SK-N-SH (cell line): ENCODE measurements around the gene HOXC11. TPM values are rescaled to one million over a fixed set of nuclear protein-coding genes. Genes with fewer than 3 reads are reported as not detected.

ENCODE experiments used
- CTCF ChIA-PET: fragments of 300-600, 350-600 bp; formaldehyde crosslinking; extraction: SDS; loops from one replicate; lab custom pipeline; 2021; lab: Yijun Ruan, JAX
- POLR2A ChIA-PET: fragments of 350-600 bp; sonication (Branson Sonifier 250); formaldehyde crosslinking; extraction: SDS; loops from one replicate; lab custom pipeline; 2020; ENCODE audit warnings: antibody characterized with exemption, inconsistent platforms; lab: Yijun Ruan, JAX
- DNase-seq: peaks from one replicate; pipeline ENCODE4 v3.0.0; 2012
- H2AFZ ChIP-seq: fragments of 200-600 bp; sonication (generic); 2 replicates; pipeline ENCODE4 v1.8.1; 2016; ENCODE audit warnings: antibody characterized with exemption, mild to moderate bottlenecking, low read depth
- H3F3A ChIP-seq: fragments of 200-600 bp; sonication (generic); replicated peaks from 2 replicates; pipeline ENCODE3; 2016; ENCODE audit warnings: antibody characterized with exemption, mild to moderate bottlenecking; ENCODE audit not compliant: insufficient read depth
- H3K27ac ChIP-seq, 2 experiments: fragments of 200-500 bp in 1 of 2; fragments of 200-600 bp in 1 of 2; sonication (Bioruptor generic) in 1 of 2; sonication (generic), shearing (Covaris generic) in 1 of 2; 2 replicates each; pipeline versions ENCODE4 v1.5.1 to v1.6.1; 2014 to 2016; ENCODE audit warnings: low read depth in 2 of 2, inconsistent platforms in 1 of 2, low read length in 1 of 2, mild to moderate bottlenecking in 1 of 2, mixed read lengths in 1 of 2
- H3K27me3 ChIP-seq: fragments of 200-600 bp; sonication (generic), shearing (Covaris generic); 2 replicates; pipeline ENCODE4 v1.6.1; 2016; ENCODE audit warnings: mixed run types; ENCODE audit not compliant: insufficient read depth
- H3K36me3 ChIP-seq, 2 experiments: fragments of 200-500 bp in 1 of 2; fragments of 200-600 bp in 1 of 2; sonication (Bioruptor generic) in 1 of 2; sonication (generic) in 1 of 2; replicated peaks in 1 of 2; 2 replicates each; pipeline versions ENCODE3 to v1.5.1; 2014 to 2016; ENCODE audit warnings: low read length in 1 of 2, mild to moderate bottlenecking in 1 of 2; ENCODE audit not compliant: insufficient read depth in 2 of 2, control insufficient read depth in 1 of 2
- H3K4me1 ChIP-seq, 2 experiments: fragments of 200-500 bp in 1 of 2; fragments of 200-600 bp in 1 of 2; sonication (Bioruptor generic) in 1 of 2; sonication (generic), shearing (Covaris generic) in 1 of 2; 2 replicates each; pipeline versions ENCODE4 v1.5.1 to v1.6.1; 2014 to 2016; ENCODE audit warnings: low read depth in 1 of 2, low read length in 1 of 2, mixed run types in 1 of 2; ENCODE audit not compliant: insufficient read depth in 2 of 2, control insufficient read depth in 1 of 2
- H3K4me2 ChIP-seq: fragments of 200-600 bp; sonication (generic), shearing (Covaris generic); 2 replicates; pipeline ENCODE4 v1.6.1; 2017; ENCODE audit warnings: mixed run types
- H3K4me3 ChIP-seq, 2 experiments: fragments of 200-500 bp in 1 of 2; fragments of 200-600 bp in 1 of 2; sonication (Bioruptor generic) in 1 of 2; sonication (generic), shearing (Covaris generic) in 1 of 2; 2 replicates each; pipeline versions ENCODE4 v1.5.1 to v1.8.1; 2014 to 2016; ENCODE audit warnings: low read depth in 2 of 2, inconsistent platforms in 1 of 2, low read length in 1 of 2, mild to moderate bottlenecking in 1 of 2, mixed read lengths in 1 of 2, moderate library complexity in 1 of 2
- H3K79me2 ChIP-seq: fragments of 200-600 bp; sonication (generic); 2 replicates; pipeline ENCODE4 v1.8.1; 2017; ENCODE audit warnings: mild to moderate bottlenecking; ENCODE audit not compliant: insufficient read depth
- H3K9ac ChIP-seq: fragments of 200-600 bp; sonication (generic); 2 replicates; pipeline ENCODE4 v1.6.1; 2017; ENCODE audit warnings: mixed run types
- H3K9me2 ChIP-seq: fragments of 200-600 bp; sonication (generic); 2 replicates; pipeline ENCODE4 v1.6.1; 2017; ENCODE audit warnings: mixed run types
- H3K9me3 ChIP-seq: fragments of 200-600 bp; sonication (generic); 2 replicates; pipeline ENCODE4 v1.6.1; 2017; ENCODE audit warnings: mixed run types, mild to moderate bottlenecking, moderate library complexity
- H4K20me1 ChIP-seq: fragments of 200-600 bp; sonication (generic); 2 replicates; pipeline ENCODE4 v1.6.1; 2017; ENCODE audit warnings: mild to moderate bottlenecking, mixed run types; ENCODE audit not compliant: insufficient read depth
- CHD2 ChIP-seq: fragments of 150-350 bp; IDR thresholded peaks from 2 replicates; pipeline ENCODE4 v1.6.1; 2018; ENCODE audit warnings: low read length; ENCODE audit not compliant: partially characterized antibody
- CTCF ChIP-seq: fragments of 200-600 bp; sonication (generic); IDR thresholded peaks from 2 replicates; pipeline ENCODE4 v1.6.1; 2017; ENCODE audit warnings: antibody characterized with exemption, mild to moderate bottlenecking, moderate library complexity
- ELF1 ChIP-seq: IDR thresholded peaks from 2 replicates; pipeline ENCODE4 v1.4.0; 2012
- EP300 ChIP-seq, 2 experiments: IDR thresholded peaks; 2 replicates each; pipeline versions ENCODE4 v1.4.0 to v1.6.1; 2012; ENCODE audit warnings: borderline replicate concordance in 1 of 2, low read depth in 1 of 2, low read length in 1 of 2
- EZH2phosphoT487 ChIP-seq: fragments of 200-600 bp; sonication (generic); IDR thresholded peaks from 2 replicates; pipeline ENCODE4 v1.6.1; 2017; ENCODE audit warnings: low read depth, mixed run types, mild to moderate bottlenecking, antibody characterized with exemption, moderate library complexity, borderline replicate concordance
- FOSL2 ChIP-seq: IDR thresholded peaks from 2 replicates; pipeline ENCODE4 v1.4.0; 2012; ENCODE audit warnings: low read depth, mild to moderate bottlenecking, moderate library complexity, borderline replicate concordance
- FOXJ3 ChIP-seq: sonication (generic); formaldehyde crosslinking; IDR thresholded peaks from 2 replicates; pipeline ENCODE4 v1.5.1; 2020; ENCODE audit warnings: mild to moderate bottlenecking, missing genetic modification reagents
- FOXM1 ChIP-seq: IDR thresholded peaks from 2 replicates; pipeline ENCODE4 v1.4.0; 2012; ENCODE audit warnings: low read depth, mild to moderate bottlenecking
- GATA2 ChIP-seq: sonication (generic); formaldehyde crosslinking; IDR thresholded peaks from 2 replicates; pipeline ENCODE4 v1.5.0; 2020; ENCODE audit warnings: mild to moderate bottlenecking, missing genetic modification reagents
- IRF3 ChIP-seq: fragments of 150-350 bp; IDR thresholded peaks from 2 replicates; pipeline ENCODE4 v1.6.1; 2016; ENCODE audit warnings: mild to moderate bottlenecking, low read depth, low read length
- JUND ChIP-seq: IDR thresholded peaks from 2 replicates; pipeline ENCODE4 v1.4.0; 2012
- MEF2A ChIP-seq: IDR thresholded peaks from 2 replicates; pipeline ENCODE4 v1.4.0; 2012; ENCODE audit warnings: low read depth, borderline replicate concordance
- POLR2AphosphoS5 ChIP-seq: IDR thresholded peaks from 2 replicates; pipeline ENCODE4 v1.6.1; 2012; ENCODE audit warnings: low read depth, low read length
- RCOR1 ChIP-seq: fragments of 150-350 bp; IDR thresholded peaks from 2 replicates; pipeline ENCODE4 v1.6.1; 2017; ENCODE audit warnings: antibody characterized with exemption, low read length
- RXRA ChIP-seq: IDR thresholded peaks from 2 replicates; pipeline ENCODE4 v1.4.0; 2012; ENCODE audit warnings: low read depth, mild to moderate bottlenecking, borderline replicate concordance
- SMC3 ChIP-seq: IDR thresholded peaks from 2 replicates; pipeline ENCODE4 v1.6.1; 2012; ENCODE audit warnings: low read depth, low read length, improper control_type of control experiment
- TAF1 ChIP-seq: IDR thresholded peaks from 2 replicates; pipeline ENCODE4 v1.6.1; 2012; ENCODE audit warnings: low read depth, mild to moderate bottlenecking, low read length, moderate library complexity, borderline replicate concordance
- TCF12 ChIP-seq: IDR thresholded peaks from 2 replicates; pipeline ENCODE4 v1.4.0; 2012
- YY1 ChIP-seq: IDR thresholded peaks from 2 replicates; pipeline ENCODE4 v1.4.0; 2012; ENCODE audit warnings: low read depth, mild to moderate bottlenecking
- ZBTB33 ChIP-seq: IDR thresholded peaks from 2 replicates; pipeline ENCODE4 v1.4.0; 2012; ENCODE audit warnings: low read depth, borderline replicate concordance
- WGBS: methylation state at CpG from one replicate; pipeline ENCODE4 v1.1.6; 2017; ENCODE audit warnings: low lambda C conversion rate; 5-methylcytosine and 5-hydroxymethylcytosine counted together
- polyA plus RNA-seq, 3 experiments: library from polyadenylated mRNA; depleted of rRNA; stranded (reverse); fragments of >200 nt; gene quantifications; 2 replicates each; pipeline ENCODE4 v1.2.3, GENCODE V29; 2012

HOXC11 gene
- polyA plus RNA-seq, 1 of the 3 experiments (the other 2 are of a cell fraction): not detected

DNA sequence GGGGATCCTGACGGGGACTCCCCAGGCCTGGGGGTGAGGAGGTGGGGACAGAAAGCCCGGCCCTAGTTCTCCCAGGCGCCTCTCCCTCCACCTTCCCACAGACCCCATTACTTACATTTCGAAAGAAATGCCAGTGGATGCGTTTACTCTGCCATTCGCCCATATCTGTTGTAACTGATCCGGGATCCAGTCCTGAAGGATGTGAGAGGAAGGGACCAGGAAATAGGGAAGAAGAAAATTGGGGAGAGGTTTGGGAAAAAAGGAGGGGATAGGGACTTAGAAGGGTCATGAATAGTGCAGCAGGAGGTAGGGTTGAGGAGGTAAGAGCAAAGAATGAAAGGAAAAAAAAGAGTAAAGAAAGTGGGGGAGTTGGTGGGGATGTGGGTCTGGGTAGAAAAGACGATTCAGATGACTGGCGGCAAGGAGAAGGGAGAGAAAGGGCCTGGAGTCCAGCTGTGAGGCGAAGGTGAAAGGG, 17.1 kb upstream of the HOXC11 start:
- WGBS: 21% methylated on average over 10 of the region's 10 CpGs
- no peak overlapping the region for H3K4me2 ChIP-seq
- H3K27me3 ChIP-seq: peaks cover 98% of the 10 kb centered on the region
- H3K36me3 ChIP-seq: no peaks in the 10 kb centered on the region
- no peaks in the 10 kb centered on the region; a peak in 1 of 4 replicates for H3K4me1 ChIP-seq
- DNase-seq: no peak
- ChIA-PET POLR2A (no interaction called here), CTCF (interaction anchor here (0.6 kb wide), 1 partner anchor 42 kb away, joined by 3 read pairs; no protein-coding TSS in a partner anchor)
- peak; percentile 80 for TF ChIP-seq EZH2phosphoT487
- no peak for TF ChIP-seq ZBTB33
- peaks cover 13% of the 10 kb centered on the region; the same call in 1 of the 2 replicates for H4K20me1 ChIP-seq
- H3K4me3 ChIP-seq: no peak overlapping the region
- no peak overlapping the region for H2AFZ ChIP-seq
- no peaks in the 10 kb centered on the region for H3F3A ChIP-seq
- H3K79me2 ChIP-seq: no peaks in the 10 kb centered on the region
- H3K9ac ChIP-seq: no peak overlapping the region
- no peak overlapping the region for H3K27ac ChIP-seq
- no peaks in the 10 kb centered on the region for H3K9me3 ChIP-seq
- no peaks in the 10 kb centered on the region for H3K9me2 ChIP-seq

GRCh38 chr12:53956251-53956887, 16.6 kb upstream of the HOXC11 start:
- Histone ChIP-seq H2AFZ (no peak overlapping the region), H3K27me3 (peaks cover 98% of the 10 kb centered on the region), H3K4me3 (no peak overlapping the region), H3K79me2 (no peaks in the 10 kb centered on the region), H3F3A (no peaks in the 10 kb centered on the region), H3K9me2 (no peaks in the 10 kb centered on the region), H3K9me3 (no peaks in the 10 kb centered on the region), H3K4me1 (no peaks in the 10 kb centered on the region; a peak in 1 of 4 replicates), H3K27ac (no peak overlapping the region), H3K4me2 (no peak overlapping the region), H3K36me3 (no peaks in the 10 kb centered on the region), H3K9ac (no peak overlapping the region), H4K20me1 (peaks cover 13% of the 10 kb centered on the region; the same call in 1 of the 2 replicates)
- ChIA-PET CTCF (interaction anchor here (1.0 to 1.3 kb wide), 2 partner anchors 29 to 210 kb away, joined by 3 read pairs; partner anchors contain the start of gene HOXC10), POLR2A (no interaction called here)
- TF ChIP-seq FOXJ3 (CRISPR knock-in tag) (no peak), MEF2A (no peak), FOSL2 (no peak), CHD2 (no peak), RXRA (no peak), SMC3 (no peak), JUND (no peak), YY1 (no peak), CTCF (no peak), GATA2 (CRISPR knock-in tag) (no peak), EP300 (IDR thresholded peaks at IDR 0.05; ENCODE audit: borderline replicate concordance in 1 of 2, low read depth in 1 of 2, low read length in 1 of 2) (no peak), RCOR1 (no peak), ELF1 (no peak), POLR2AphosphoS5 (no peak), TAF1 (no peak), TCF12 (no peak), FOXM1 (no peak), IRF3 (no peak)
- WGBS: 12% methylated on average over 22 of the region's 25 CpGs
- DNase-seq: no peak
